HG02970 (cell line): ENCODE measurements around the gene SERGEF.
"Not testable (repeated sequence)": the region's sequence is repeated elsewhere in the genome, so short reads cannot be mapped to it uniquely, and the experiment has no call there.

Source experiments
- ATAC-seq: cut with Tn5 transposase; IDR thresholded peaks from one replicate; pipeline ENCODE4 v1.9.1; 2021; ENCODE audit warnings: mild to moderate bottlenecking, moderate library complexity, moderate number of reproducible peaks; ENCODE audit not compliant: unreplicated experiment, low FRiP score

The SERGEF gene

DNA sequence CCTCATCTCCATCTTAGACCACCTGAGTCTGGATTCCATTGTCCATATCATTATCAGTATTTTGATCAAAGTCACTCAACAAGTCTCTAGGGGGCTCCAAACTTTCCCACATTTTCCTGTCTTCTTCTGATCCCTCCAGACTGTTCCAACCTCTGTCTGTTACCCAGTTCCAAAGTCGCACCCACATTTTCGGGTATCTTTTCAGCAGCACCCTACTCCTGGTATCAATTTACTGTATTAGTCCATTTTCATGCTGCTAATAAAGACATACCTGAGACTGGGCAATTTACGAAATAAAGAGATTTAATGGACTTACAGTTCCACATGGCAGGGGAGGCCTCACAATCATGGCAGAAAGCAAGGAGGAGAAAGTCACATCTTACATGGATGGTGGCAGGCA lies 144.4 kb downstream of the SERGEF start:
- ATAC-seq: not testable (repeated sequence)

DNA sequence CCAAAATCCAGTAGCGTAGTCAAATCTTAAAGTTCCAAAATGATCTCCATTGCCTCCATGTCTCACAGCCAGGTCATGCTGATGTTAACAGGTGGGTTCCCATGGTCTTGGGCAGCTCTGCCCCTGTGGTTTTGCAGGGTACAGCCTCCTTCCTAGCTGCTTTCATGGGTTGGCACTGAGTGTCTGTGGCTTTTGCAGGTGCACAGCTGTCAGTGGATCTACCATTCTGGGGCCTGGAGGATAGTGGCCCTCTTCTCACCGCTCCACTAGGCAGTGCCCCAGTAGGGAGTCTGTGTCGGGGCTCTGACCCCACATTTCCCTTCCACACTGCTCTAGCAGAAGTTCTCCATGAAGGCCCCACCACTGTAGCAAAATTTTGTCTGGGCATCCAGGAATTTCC lies 145.5 kb downstream of the SERGEF start:
- ATAC-seq: no peak

DNA sequence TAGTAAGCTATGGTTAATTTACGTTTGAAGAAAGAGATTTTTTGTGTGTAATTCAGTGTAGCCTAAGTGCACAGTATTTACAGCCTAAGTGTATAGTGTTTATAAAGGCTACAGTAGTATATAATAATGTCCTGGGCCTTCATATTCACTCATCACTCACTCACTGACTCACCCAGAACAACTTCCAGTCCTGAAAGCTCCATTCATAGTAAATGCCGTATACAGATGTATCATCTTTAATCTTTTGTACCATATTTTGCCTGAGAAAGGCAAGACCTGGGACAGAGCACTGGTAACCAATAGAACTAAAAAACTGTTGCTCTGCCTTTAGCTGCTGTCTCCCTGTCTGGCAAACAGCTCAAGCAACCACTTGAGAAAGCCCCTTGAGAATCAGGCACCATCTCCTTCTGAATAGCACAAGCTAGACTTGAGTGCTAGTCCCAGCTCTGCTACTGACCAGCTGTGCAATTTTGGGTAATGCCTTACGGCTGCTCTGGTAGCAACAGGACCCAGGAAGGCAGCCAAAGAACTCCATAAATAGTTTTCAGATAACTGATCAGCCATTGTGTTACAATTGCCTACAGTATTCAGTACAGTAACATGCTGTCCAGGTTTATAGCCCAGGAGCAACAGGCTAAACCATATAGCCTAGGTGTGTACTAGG lies 146.9 kb downstream of the SERGEF start:
- ATAC-seq: no peak

DNA sequence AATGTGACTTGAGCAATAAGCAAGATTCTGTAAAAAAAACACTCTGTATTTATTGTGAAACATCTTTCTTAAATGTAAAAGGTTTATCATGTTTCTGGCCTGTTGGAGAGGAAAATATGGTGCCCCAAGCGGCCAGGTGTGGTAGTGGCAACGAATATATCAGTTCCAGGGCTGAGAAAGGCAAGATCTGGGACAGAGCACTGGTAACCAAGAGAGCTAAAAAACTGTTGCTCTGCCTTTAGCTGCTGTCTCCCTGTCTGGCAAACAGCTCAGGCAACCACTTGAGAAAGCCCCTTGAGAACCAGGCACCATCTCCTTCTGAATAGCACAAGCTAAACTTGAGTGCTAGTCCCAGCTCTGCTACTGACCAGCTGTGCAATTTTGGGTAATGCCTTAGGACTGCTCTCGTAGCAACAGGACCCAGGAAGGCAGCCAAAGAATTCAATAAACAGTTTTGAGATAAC lies 148.3 kb downstream of the SERGEF start:
- no peak for ATAC-seq

DNA sequence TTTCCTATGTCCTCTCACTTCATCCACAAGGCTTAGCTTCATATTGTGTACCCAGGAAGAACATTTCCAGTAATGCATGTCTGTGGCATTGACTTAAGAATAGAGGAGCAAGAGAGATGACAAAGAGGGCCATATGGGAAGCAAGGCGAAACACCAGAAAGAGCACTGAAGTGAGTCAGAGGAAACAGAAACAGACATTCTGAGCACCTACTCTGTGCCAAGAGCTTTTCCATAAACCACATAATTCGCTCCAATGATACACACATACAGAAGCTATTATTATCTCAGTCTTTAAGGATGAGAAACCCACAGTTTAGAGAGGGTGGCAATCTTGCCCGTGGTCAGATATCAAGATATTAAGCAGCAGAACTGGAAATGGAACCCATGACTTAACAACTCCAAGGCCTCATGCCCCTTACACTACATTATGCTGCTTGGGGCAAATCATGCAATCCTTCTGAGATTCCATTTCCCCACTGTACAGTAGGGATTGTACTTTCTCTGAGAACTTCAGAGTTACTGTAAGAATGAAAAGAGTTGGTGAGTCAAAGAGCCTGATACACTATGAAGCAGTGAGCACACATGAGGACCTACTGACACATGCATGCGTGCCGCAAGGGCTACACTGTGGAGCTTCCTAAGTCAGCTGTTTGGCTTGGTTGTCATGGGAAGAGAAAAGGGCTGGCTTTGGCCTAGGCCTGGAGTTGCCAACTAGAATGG lies 151.7 kb downstream of the SERGEF start:
- no peak for ATAC-seq

DNA sequence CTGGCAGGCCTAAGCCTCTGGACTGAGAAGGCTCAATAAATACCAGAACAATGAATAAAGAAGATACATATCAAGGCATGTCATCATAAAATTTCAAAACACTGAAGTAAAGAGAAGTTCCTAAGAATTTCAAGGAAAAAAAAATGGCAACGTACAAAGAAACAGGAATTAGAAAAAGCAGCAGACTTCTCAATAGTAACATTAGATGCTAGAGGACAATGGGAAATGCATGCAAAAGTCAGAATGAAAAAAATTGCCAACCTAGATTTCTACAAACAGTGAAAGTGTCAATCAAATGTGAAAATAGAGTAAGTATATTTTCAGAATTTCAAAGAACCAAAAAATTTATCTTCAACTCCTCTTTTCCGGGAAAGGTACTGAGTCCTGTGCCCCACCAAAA lies 153.3 kb downstream of the SERGEF start:
- no peak for ATAC-seq

DNA sequence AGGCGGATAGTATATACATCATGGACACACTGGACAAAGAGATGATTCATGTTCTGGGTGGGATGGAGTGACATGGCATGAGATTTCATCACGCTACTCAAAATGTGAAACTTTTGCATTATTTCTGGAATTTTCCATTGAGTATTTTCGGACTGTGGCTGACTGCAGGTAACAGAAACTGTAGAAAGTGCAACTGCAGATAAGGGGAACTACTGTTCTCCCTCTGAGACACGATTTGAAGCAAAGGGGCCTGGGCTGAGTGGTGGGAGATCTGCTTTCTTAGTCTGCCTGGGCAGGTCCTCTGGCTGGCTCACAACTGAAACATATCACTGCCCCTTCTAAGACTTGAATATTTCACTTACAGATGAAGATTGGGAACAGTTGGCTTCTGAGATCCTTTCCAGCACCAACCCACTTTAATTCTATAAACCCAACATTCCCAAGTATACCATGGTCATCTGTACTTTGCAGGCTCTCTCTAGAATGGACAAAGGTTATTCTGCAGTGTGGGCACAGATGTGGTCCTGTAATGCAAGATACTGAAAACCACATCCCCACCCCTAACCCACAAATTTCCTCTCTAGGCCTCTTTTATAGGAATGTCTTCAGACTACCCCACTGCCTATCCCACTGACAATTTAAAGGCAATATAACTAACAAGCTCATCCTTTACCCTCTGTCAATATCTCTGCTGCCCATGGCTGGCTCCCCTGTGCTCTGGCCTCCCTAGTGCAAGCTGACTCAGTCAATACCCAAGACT lies 157.1 kb downstream of the SERGEF start:
- no peak for ATAC-seq

DNA sequence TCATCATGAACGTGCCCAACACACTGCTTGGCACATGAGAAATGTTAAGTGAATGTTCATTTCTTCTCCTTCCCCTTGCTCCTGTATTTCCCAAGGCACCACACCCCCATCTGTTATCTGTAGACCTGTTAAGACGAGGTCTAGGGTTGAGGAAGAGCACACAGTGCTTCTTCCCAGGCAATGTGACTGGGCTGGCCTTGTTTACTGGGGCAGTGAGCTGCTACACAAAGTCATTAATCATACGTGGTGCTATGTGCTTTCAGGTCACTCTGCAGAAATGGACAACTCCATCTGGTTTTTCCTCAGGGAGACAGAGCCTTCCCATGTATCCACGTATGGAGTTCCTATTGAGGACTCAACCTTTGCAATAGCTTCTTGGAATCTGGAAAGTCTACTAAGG lies 159.6 kb downstream of the SERGEF start:
- ATAC-seq: no peak

DNA sequence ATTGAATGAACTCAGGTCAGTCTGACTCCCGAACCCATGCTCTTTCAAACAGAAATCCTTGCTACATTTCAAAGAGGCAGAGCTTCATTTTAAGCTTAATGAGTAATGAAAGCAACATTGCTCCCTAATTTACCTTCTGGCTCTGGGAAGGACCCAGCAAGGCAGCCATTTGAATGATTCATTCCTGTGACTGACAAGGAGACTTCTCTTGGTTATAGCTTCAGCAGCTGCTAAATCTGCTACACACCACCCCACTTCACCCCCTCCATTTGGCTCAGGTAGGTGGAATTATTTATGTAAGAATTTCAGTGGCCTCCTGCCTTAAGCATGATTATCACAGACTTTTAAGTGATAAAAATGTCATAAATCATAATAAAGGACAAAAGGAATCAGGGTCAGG lies 160.6 kb downstream of the SERGEF start:
- no peak for ATAC-seq

DNA sequence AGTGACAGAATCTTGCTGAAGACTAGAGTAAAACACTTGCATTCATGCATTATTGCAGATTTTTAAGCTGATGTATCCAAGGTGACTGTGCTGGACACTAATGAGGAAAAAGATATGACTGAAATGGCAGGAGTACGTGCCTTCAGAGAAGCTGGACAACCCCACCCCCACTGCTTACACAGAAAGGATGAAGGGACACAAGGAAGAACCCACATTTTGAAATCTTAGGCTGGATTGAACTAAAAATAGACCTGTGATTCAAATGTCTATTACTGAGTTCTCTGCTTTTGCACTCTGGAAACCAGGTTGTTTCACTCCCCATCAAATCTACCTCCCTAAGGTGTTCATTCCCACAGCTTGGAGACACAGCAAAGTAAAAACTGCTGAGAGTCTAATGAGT lies 161.2 kb downstream of the SERGEF start:
- ATAC-seq: no peak

DNA sequence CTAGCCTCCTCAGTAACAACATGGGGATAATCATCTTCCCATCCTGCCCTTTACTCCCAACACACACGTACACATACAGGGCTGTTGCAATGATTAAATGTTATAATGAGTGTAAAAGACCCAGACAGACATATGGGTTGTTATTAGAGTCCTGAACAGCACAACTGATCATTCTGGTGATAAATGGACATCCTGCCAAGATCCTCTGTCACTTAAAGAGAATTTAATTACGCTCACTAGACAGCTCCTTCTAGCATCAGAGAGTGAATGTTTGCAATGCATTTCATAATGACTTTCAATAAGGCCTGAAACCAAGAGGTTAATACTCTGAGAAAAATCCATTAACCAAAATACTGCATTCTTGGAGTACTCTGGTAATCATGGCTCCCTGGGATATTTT lies 162.5 kb downstream of the SERGEF start:
- ATAC-seq: no peak

DNA sequence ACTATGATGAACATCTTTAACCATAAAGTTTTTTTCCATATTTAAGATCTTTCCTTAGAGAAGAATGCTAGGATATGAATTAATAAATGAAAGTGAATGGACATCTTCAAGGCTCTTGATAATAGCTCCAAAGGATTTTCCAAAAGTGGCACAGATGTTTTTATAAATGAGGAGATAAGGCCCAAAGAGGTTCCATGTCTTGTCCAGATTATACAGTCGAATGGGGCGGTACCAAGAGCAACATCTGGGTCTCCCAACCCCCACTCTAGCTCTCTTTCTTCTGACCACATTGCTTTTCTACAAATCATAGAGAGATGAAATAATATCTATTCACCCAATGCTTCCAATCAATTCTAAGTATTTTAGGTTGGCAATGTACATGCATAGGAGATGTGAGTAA lies 164.1 kb downstream of the SERGEF start:
- ATAC-seq: no peak

DNA sequence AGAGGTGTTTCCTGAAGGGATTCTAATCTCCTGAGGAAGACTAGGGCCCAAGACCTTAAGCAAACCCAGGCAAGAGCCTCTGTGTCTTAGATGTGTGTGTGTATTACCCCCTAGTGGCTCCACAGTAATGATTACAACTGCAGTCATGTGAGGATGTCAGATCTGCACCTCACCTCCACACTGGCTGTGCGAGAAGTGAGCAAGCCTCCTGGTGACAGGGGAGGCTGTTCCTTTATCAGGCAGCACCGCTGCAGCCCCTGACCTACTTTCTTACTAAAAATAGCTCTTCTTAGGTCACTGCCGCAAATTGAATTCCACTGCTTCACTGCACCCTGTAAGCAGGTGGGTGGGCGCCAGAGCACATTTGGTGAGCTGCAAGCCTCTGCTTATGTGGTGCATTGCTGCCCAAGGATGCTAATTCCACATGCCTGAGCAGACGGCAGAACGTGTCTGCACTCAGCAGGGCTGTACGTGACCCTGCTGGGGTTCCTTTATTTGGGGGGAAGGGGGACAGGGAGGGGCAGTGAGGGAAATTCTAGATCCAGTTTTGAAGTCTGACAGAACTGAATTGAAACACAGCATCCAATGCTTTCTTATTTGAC lies 165.9 kb downstream of the SERGEF start:
- no peak for ATAC-seq

DNA sequence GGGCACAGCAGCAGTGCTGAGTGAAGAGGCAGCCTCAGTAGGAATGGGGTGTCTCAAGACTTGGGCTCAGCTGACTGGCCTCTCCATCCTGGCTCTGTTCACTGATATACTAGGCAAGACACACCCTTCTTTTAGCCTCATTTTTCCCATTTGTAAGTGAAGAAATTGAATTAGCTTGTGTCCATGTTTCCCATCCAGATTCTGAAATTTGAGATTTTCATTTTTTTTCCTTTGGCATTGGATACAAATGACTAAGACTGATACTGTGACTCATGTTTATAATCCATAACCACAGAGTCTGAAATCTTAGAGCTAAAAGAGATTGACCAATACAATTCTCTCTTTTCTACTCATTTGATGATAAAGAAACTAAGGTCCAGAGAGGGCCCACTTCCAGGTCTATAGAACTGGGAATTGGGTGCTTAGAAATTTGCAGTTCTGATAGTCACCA lies 167.4 kb downstream of the SERGEF start:
- no peak for ATAC-seq

DNA sequence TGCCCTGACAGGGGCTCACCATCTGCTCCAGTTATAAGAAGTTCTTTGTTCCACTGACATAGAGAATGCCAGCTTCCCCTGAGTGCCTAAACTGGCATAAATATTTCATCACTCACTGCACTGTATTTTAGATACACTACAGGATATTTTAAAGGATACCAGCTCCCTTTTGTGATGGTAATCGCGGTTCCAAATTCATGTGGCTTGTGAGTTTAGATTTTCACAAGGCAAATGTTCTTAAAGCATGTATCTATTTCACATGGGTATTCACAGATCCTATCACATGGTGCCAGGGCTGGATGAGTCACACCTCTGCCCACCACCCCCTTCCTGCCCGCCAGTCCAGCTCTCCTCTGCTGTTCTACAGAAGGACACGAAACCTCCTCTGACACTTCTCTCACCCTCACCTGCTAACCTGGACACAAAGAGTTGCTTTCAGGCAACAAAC lies 172.7 kb downstream of the SERGEF start:
- ATAC-seq: no peak

DNA sequence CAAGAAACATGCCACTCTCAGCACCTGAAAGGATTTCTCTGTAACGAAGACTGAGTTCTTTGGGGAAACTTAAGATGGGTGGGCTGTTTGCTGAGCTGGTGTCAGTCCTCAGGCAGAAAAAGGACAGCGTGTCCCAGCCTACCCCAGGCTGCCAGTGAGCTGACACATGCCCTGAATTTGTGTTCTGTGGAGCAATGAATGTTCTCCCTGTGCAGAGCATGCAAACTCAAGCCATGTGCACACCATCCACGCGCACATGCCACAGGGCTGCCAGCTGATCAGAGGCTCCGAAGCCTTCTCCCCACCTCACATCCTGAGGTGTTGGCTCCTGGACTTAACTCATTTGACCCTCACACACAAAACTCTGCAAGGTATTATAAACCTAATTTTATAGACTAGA lies 173.4 kb downstream of the SERGEF start:
- no peak for ATAC-seq

DNA sequence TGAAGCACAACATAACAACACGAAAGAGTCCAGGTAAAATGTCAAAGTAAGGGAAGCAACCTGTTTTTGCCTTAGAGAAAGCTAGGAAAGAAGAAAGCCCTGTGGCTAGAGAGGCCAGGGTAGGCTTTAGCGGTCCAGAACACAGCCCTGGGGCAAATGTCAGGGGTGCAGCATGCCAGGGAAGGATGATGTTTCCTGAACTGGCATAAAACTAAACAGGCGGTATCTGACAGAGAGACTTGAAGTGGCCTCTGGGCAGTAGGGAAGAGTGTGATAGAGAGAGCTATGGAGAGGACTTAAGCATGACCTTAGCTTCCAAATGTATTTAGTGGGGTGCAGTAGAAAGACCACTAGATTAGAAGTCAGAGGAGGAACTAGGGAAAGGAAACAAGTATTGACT lies 174.7 kb downstream of the SERGEF start:
- ATAC-seq: no peak

DNA sequence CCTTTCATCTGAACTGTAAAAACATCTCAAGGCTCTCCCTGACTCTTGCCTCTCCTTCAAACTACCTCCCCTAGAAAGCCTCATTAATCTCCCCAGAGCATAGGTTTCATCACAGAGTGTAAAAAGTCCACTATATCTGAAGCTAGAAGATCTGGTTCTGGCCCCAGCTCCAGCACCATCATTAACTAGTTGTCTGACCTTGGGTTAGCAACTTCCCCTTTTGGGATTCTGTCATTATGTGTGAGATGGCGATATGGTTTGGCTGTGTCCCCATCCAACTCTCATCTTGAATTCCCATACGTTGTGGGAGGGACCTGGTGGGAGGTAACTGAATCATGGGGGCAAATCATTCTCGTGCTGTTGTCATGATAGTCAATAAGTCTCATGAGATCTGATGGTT lies 181.0 kb downstream of the SERGEF start:
- no peak for ATAC-seq

DNA sequence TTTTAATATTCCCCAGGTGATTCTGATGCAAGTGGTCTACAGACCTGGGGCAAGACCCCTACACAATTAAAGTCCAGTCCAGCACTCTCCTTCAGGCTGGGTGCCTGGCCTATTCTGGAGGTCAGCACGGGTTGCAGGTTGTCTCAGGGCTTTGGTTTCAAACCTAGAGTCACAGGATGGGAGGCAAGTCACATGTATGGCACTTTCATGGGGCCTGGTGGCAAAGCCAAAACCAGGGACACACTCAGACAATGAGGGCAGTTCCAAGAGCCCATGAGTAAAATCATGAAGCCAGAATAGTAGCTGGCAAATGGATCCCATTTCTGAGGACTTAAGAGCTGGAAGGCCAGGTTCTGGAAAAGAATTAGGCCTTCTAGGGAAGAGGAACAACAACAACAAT lies 181.6 kb downstream of the SERGEF start:
- ATAC-seq: no peak

DNA sequence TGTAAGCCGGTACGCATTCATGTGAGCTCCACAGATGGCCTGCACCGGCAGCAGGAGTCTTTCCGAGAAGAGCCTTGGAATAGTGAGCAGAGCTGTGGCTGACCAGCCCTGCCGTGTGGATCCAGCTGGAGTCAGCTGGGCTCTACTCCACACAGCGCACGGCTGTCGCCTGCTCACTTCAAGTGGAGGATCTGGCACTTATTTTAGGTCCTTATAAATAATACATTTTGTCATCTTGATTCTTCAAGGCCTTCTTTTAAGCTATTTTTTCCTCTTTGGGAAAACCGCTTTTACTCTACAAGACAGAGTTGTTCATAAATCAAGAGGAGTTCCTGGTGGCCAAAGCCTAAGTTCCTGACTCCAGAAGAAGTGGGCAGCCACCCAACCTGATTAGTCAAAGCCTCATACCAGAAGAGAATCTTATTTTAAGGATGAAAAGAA lies 184.5 kb downstream of the SERGEF start:
- ATAC-seq: no peak

DNA sequence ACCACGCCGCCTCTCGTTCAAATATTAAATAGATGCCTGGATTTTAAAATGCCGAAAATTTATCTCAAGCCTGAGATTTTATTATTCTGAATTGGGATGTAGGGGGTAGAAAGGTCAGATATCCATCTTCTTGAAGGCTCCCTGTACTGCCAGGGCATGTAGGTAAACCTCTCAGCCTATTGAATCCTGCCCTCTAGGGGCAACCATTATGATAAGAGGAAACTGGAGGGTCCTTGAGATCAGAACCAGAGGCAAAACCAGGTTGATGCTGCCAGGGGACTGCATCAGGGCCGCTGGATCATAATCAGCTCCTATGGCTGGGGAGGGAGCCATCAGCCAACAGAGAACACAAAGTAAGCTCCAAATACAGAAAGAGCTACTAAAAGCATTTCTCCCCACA lies 185.8 kb downstream of the SERGEF start:
- no peak for ATAC-seq
